Stimulated activated CD4-positive, alpha-beta T cell treated with anti-CD3 and anti-CD28 coated beads, TNF-alpha, amount 100 ng/mL, for 48 hours (primary cell): Measurements from ENCODE around the gene PRL.

ENCODE experiments used
- DNase-seq, 3 donors: peaks; one replicate each; pipeline ENCODE4 v3.0.0-alpha.2; 2020; ENCODE audit warnings: low read depth in 3 of 3

The PRL gene

GRCh38 chr6:22294301-22294700 lies 2.5 kb downstream of the PRL start:
- DNase-seq: no peak

GRCh38 chr6:22290045-22290444 lies 6.8 kb downstream of the PRL start:
- no peak for DNase-seq

- no peak for DNase-seq
Observed at GRCh38 chr6:22288721-22289120, 8.1 kb downstream of the PRL start.

- no peak for DNase-seq
Observed at GRCh38 chr6:22284666-22285065, 12.2 kb downstream of the PRL start.

- no peak for DNase-seq
Observed at GRCh38 chr6:22281341-22282085, 15.3 kb downstream of the PRL start.

- no peak for DNase-seq
Observed at GRCh38 chr6:22279427-22279826, 17.4 kb downstream of the PRL start.

GRCh38 chr6:22271081-22271480 lies 25.8 kb downstream of the PRL start:
- DNase-seq: no peak

GRCh38 chr6:22263748-22264147 lies 33.1 kb downstream of the PRL start:
- DNase-seq: no peak

GRCh38 chr6:22254886-22255285 lies 42.0 kb downstream of the PRL start:
- no peak for DNase-seq

GRCh38 chr6:22253955-22254655 lies 42.7 kb downstream of the PRL start:
- no peak for DNase-seq

GRCh38 chr6:22251348-22251747 lies 45.5 kb downstream of the PRL start:
- no peak for DNase-seq

- no peak for DNase-seq
Observed at GRCh38 chr6:22250486-22250885, 46.4 kb downstream of the PRL start.

GRCh38 chr6:22249711-22250350 lies 47.0 kb downstream of the PRL start:
- no peak for DNase-seq

GRCh38 chr6:22248513-22249308 lies 48.1 kb downstream of the PRL start:
- DNase-seq: no peak

- no peak for DNase-seq
Observed at GRCh38 chr6:22247916-22248482, 48.8 kb downstream of the PRL start.

- no peak for DNase-seq
Observed at GRCh38 chr6:22240025-22240424, 56.8 kb downstream of the PRL start.

GRCh38 chr6:22239261-22239921 lies 57.4 kb downstream of the PRL start:
- DNase-seq: no peak

- no peak for DNase-seq
Observed at GRCh38 chr6:22238861-22239260, 58.0 kb downstream of the PRL start.

GRCh38 chr6:22237526-22237925 lies 59.3 kb downstream of the PRL start:
- DNase-seq: no peak
